Mononuclear cell (primary cell): ENCODE results near the gene LRRC28. TPM values are rescaled to one million over a fixed set of nuclear protein-coding genes. Genes with fewer than 3 reads are reported as not detected.
A peak's percentile ranks its signal among the peaks of the same experiment; 100 is the strongest.

Experiments
- H3K27me3 ChIP-seq: 2 replicates; pipeline ENCODE4 v1.6.0; 2011; ENCODE audit warnings: low read length, control low read depth; ENCODE audit not compliant: insufficient read depth
- H3K4me1 ChIP-seq: 2 replicates; pipeline ENCODE4 v1.5.1; 2011; ENCODE audit warnings: mild to moderate bottlenecking, low read length, control low read depth; ENCODE audit not compliant: insufficient read depth
- H3K4me3 ChIP-seq: 2 replicates; pipeline ENCODE4 v1.5.1; 2011; ENCODE audit warnings: mild to moderate bottlenecking, low read length, moderate library complexity
- H3K9me3 ChIP-seq: 2 replicates; pipeline ENCODE4 v1.5.1; 2011; ENCODE audit warnings: low read depth, mild to moderate bottlenecking, control low read depth, low read length
- total RNA-seq: library from RNA; depleted of rRNA; stranded (reverse); fragments of >200 nt; gene quantifications from one replicate; pipeline ENCODE4 v1.2.3, GENCODE V29; 2012

The LRRC28 gene
- total RNA-seq, 1 donor, result 13.3 TPM

DNA sequence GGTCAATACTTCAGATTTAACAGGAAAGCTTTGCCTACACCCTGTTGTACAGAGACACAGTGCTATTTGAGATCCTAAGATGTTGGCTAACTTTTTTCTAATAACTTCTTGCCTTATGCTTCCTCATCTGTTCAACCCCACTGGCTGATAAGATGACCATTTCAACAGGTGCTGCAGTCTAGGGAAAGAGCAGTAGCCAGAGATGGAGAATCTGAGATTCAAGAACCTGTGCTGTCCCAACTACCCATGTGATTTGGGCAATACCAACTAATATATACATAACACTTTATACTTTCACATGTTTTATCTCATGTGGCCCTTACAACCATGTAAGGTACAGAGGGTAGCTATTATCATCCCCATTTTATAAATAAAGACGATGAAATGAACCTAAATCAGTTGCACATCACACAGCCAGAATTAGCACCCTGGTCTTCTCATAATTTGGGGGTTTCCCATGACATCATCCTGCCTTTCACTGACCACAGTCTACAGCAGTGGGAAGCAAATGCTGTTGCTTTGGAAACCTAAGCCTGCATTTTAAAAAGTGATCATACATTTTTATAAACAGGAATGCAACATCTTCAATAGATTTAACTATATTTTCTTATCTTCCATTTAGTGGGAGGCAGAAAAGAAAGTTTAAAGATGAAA is 11.6 kb upstream of the LRRC28 start:
- no peak overlapping the region for H3K4me3 ChIP-seq
- no peaks in the 10 kb centered on the region for H3K4me1 ChIP-seq
- H3K9me3 ChIP-seq, result no peaks in the 10 kb centered on the region
- no peaks in the 10 kb centered on the region for H3K27me3 ChIP-seq

GRCh38 chr15:99241752-99242151 is 9.5 kb upstream of the LRRC28 start:
- no peaks in the 10 kb centered on the region for H3K9me3 ChIP-seq

DNA sequence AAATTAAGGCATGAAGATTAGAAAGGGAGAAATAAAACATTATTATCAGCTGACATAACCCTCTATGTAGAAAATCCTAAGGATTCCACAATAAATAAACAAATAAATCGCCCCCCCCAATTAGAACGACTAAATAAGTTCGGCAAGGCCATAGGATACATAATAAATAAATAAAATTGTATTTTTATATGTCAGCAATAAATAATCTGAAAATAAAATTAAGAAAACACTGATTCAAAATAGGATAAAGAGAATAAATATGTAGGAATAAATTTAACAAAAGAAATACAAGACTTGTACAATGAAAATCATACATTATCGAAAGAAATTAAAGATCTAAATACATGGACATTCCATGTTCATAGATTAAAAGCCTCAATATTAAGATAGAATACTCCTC is 7.0 kb upstream of the LRRC28 start:
- no peaks in the 10 kb centered on the region for H3K9me3 ChIP-seq
- no peaks in the 10 kb centered on the region for H3K27me3 ChIP-seq
- H3K4me1 ChIP-seq, result no peaks in the 10 kb centered on the region
- no peak overlapping the region for H3K4me3 ChIP-seq

More at GRCh38 chr15:99241752-99242151, 9.5 kb upstream of the LRRC28 start:
- H3K27me3 ChIP-seq, result no peaks in the 10 kb centered on the region
- no peak overlapping the region for H3K4me3 ChIP-seq
- no peaks in the 10 kb centered on the region for H3K4me1 ChIP-seq

GRCh38 chr15:99247062-99247461 is 4.2 kb upstream of the LRRC28 start:
- H3K9me3 ChIP-seq, result no peaks in the 10 kb centered on the region
- H3K4me1 ChIP-seq, result peaks cover 1% of the 10 kb centered on the region
- H3K4me3 ChIP-seq, result no peak overlapping the region
- H3K27me3 ChIP-seq, result no peaks in the 10 kb centered on the region

- Histone ChIP-seq H3K9me3 (no peaks in the 10 kb centered on the region), H3K4me3 (no peak overlapping the region), H3K4me1 (peaks cover 12% of the 10 kb centered on the region), H3K27me3 (no peaks in the 10 kb centered on the region)
Measured at GRCh38 chr15:99248000-99248715, 3.1 kb upstream of the LRRC28 start.

DNA sequence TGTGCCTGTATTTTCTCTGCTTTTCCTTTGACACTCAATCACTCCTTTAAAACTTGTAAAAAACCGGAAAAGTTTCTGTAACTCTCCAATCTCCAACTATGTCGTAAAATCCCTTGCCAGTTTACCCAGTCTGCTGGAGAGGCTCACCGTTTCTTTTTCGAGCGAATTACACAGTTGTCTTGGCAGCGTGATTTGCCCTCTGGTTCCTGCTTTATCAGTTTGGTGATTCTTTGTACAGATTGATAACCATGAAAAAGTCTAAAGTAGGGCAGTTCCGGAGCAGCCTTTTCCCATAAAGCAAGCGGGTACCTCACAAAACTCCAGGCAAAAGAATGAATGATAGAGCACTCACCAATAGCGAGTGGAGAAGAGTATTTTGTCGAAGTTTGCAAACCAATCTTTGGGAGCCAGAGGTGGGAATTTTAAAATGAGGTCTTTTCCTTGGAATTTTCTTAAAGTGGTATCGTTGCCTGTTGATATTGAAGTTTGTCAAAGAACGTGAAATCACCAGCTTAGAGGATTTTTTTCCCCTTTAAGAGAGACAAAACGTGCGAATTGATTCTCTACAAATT is 1.9 kb upstream of the LRRC28 start, which contains the start of gene TTC23:
Gene TTC23 (minus strand): TSS at position 312 of the 572 bp plus-strand sequence. CDS start 20,869 bp downstream, outside the sequence.
- H3K9me3 ChIP-seq, result no peaks in the 10 kb centered on the region
- H3K4me3 ChIP-seq, result peak within 1 kb of the TSS; percentile 1
- no peaks in the 10 kb centered on the region for H3K27me3 ChIP-seq
- H3K4me1 ChIP-seq, result peaks cover 16% of the 10 kb centered on the region

GRCh38 chr15:99250001-99250400 is 1.3 kb upstream of the LRRC28 start:
- Histone ChIP-seq H3K4me1 (peaks cover 16% of the 10 kb centered on the region), H3K9me3 (no peaks in the 10 kb centered on the region), H3K27me3 (no peaks in the 10 kb centered on the region), H3K4me3 (no peak overlapping the region)

- peaks cover 16% of the 10 kb centered on the region for H3K4me1 ChIP-seq
- H3K27me3 ChIP-seq, result no peaks in the 10 kb centered on the region
- H3K9me3 ChIP-seq, result no peaks in the 10 kb centered on the region
- peak overlapping the region; percentile 78 for H3K4me3 ChIP-seq
Measured at GRCh38 chr15:99250494-99250856, 806 bp upstream of the LRRC28 start.

GRCh38 chr15:99252326-99252725 is 1.0 kb downstream of the LRRC28 start:
- H3K9me3 ChIP-seq, result no peaks in the 10 kb centered on the region
- no peak overlapping the region for H3K4me3 ChIP-seq
- H3K4me1 ChIP-seq, result peaks cover 16% of the 10 kb centered on the region
- H3K27me3 ChIP-seq, result no peaks in the 10 kb centered on the region

DNA sequence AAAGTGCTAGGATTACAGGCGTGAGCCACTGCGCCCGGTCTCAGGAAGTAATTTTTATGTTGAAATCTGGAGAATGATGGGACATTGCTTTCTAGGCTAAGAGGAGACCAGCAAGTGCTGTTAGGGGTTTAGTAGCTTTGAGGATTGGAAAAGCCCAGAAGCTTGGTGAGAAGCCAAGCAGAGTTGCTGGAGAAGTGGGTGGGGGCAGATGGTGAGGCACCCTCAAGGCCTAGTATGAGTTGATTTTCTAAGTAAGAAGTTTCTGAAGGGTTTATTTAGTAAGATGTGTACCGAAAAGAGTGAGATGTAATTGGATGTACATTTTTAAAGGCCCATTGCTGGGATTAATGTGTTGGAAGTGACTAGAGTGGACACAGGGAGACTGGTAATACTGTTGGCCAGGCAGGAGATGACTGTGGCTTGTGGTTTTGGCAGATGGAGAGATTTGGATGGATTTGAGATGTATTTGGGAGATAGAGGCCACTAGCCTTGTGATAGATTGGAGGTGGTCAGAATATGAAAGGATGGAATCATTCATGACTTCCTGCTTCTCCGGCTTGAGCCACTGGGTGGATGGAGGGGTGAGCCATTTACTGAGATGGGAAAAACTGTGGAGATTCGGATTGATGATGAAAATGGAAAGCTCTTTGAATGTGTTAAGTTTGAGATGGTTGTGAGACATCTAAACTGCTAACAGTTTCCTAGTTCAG is 2.3 kb downstream of the LRRC28 start:
- Histone ChIP-seq H3K27me3 (no peaks in the 10 kb centered on the region), H3K4me3 (no peak overlapping the region), H3K9me3 (no peaks in the 10 kb centered on the region), H3K4me1 (peaks cover 16% of the 10 kb centered on the region)

GRCh38 chr15:99257107-99257750 is 5.9 kb downstream of the LRRC28 start:
- Histone ChIP-seq H3K9me3 (no peaks in the 10 kb centered on the region), H3K4me1 (peaks cover 12% of the 10 kb centered on the region), H3K4me3 (no peak overlapping the region), H3K27me3 (no peaks in the 10 kb centered on the region)

- Histone ChIP-seq H3K9me3 (no peaks in the 10 kb centered on the region), H3K4me1 (no peaks in the 10 kb centered on the region), H3K4me3 (no peak overlapping the region), H3K27me3 (no peaks in the 10 kb centered on the region)
Measured at GRCh38 chr15:99264125-99264524, 12.8 kb downstream of the LRRC28 start.

- H3K4me3 ChIP-seq, result no peak overlapping the region
- no peaks in the 10 kb centered on the region for H3K9me3 ChIP-seq
- no peaks in the 10 kb centered on the region for H3K27me3 ChIP-seq
- H3K4me1 ChIP-seq, result no peaks in the 10 kb centered on the region
Measured at GRCh38 chr15:99265541-99266070, 14.3 kb downstream of the LRRC28 start.

- no peaks in the 10 kb centered on the region for H3K9me3 ChIP-seq
- H3K4me3 ChIP-seq, result no peak overlapping the region
Measured at GRCh38 chr15:99267957-99268356, 16.7 kb downstream of the LRRC28 start.

More at GRCh38 chr15:99267957-99268356, 16.7 kb downstream of the LRRC28 start:
- Histone ChIP-seq H3K27me3 (no peaks in the 10 kb centered on the region), H3K4me1 (no peaks in the 10 kb centered on the region)
